PC-9 (cell line): ENCODE measurements around the gene CERCAM. TPM values are rescaled to one million over a fixed set of nuclear protein-coding genes. Genes with fewer than 3 reads are reported as not detected.

Experiments used
- BruUV-seq: library from RNA; stranded (reverse); fragments of 400-500 nt; replicated peaks from 2 replicates; lab custom pipeline; 2021; lab: Mats Ljungman, UMichigan
- CTCF ChIA-PET: fragments of 300-600 bp; sonication (Branson Sonifier 250); formaldehyde crosslinking; loops from one replicate; lab custom pipeline; 2022; ENCODE audit warnings: antibody characterized with exemption; lab: Charles Lee
- POLR2A ChIA-PET: fragments of 300-600 bp; sonication (Branson Sonifier 250); formaldehyde crosslinking; loops from one replicate; lab custom pipeline; 2022; ENCODE audit warnings: antibody characterized with exemption; ENCODE audit not compliant: unreplicated experiment; lab: Charles Lee
- DNase-seq, 2 experiments: peaks; one replicate each; pipeline versions ENCODE4 v3.0.0 to v3.0.0-alpha.2; 2015 to 2022; ENCODE audit warnings: mixed read lengths in 1 of 2
- H2AFZ ChIP-seq: fragments of 200-600 bp; sonication (generic); 2 replicates; pipeline ENCODE4 v1.8.1; 2017; ENCODE audit warnings: antibody characterized with exemption
- H3F3A ChIP-seq: fragments of 200-600 bp; sonication (generic); 2 replicates; pipeline ENCODE4 v1.8.1; 2017; ENCODE audit warnings: antibody characterized with exemption, mild to moderate bottlenecking, low read depth; ENCODE audit not compliant: insufficient read depth
- H3K27ac ChIP-seq: fragments of 200-600 bp; sonication (generic); 2 replicates; pipeline ENCODE4 v1.6.1; 2016; ENCODE audit warnings: mixed run types
- H3K27me3 ChIP-seq: fragments of 200-600 bp; sonication (generic); 2 replicates; pipeline ENCODE4 v1.6.1; 2016; ENCODE audit warnings: low read depth, mixed run types; ENCODE audit not compliant: insufficient read depth
- H3K36me3 ChIP-seq: fragments of 200-600 bp; sonication (generic); 2 replicates; pipeline ENCODE4 v1.6.1; 2016; ENCODE audit warnings: low read depth, mixed run types
- H3K4me1 ChIP-seq: fragments of 200-600 bp; sonication (generic); replicated peaks from 2 replicates; pipeline ENCODE4 v1.6.1; 2016; ENCODE audit warnings: mixed run types; ENCODE audit not compliant: insufficient read depth
- H3K4me2 ChIP-seq: fragments of 200-600 bp; sonication (generic); 2 replicates; pipeline ENCODE4 v1.6.1; 2017; ENCODE audit warnings: mixed run types
- H3K4me3 ChIP-seq: fragments of 200-600 bp; sonication (generic); 2 replicates; pipeline ENCODE4 v1.6.1; 2016; ENCODE audit warnings: mixed run types
- H3K79me2 ChIP-seq: fragments of 200-600 bp; sonication (generic); 2 replicates; pipeline ENCODE4 v1.6.1; 2017; ENCODE audit warnings: low read depth, mixed run types
- H3K9me2 ChIP-seq: fragments of 200-600 bp; sonication (generic); 2 replicates; pipeline ENCODE4 v1.8.1; 2017; ENCODE audit warnings: mild to moderate bottlenecking; ENCODE audit not compliant: insufficient read depth
- H3K9me3 ChIP-seq: fragments of 200-600 bp; sonication (generic); 2 replicates; pipeline ENCODE4 v1.8.1; 2016; ENCODE audit warnings: low read depth; ENCODE audit not compliant: insufficient read depth
- H4K20me1 ChIP-seq: fragments of 200-600 bp; sonication (generic); 2 replicates; pipeline ENCODE4 v1.8.1; 2017; ENCODE audit not compliant: insufficient read depth
- CTCF ChIP-seq: fragments of 200-600 bp; sonication (generic); conservative IDR thresholded peaks from 2 replicates; pipeline ENCODE4 v1.6.1; 2017; ENCODE audit warnings: mixed run types, antibody characterized with exemption, mild to moderate bottlenecking, moderate library complexity
- EZH2 ChIP-seq: fragments of 200-600 bp; sonication (generic); IDR thresholded peaks from 2 replicates; pipeline ENCODE4 v1.8.0; 2017; ENCODE audit warnings: antibody characterized with exemption, low read depth
- intact Hi-C: fragments of 100-400 bp; cut with micrococcal nuclease; formaldehyde crosslinking; loops from one replicate; pipeline ENCODE4 v1.10.0; 2022; ENCODE audit not compliant: unreplicated experiment
- total RNA-seq: library from RNA; stranded (reverse); gene quantifications from 2 replicates; pipeline ENCODE4 v1.2.3, GENCODE V29; 2021

Gene CERCAM
- total RNA-seq, 1 experiment from 2014 or later = 87.2 TPM

- Histone ChIP-seq H3K79me2 (no peaks in the 10 kb centered on the region), H3K9me2 (no peaks in the 10 kb centered on the region), H3K9me3 (no peaks in the 10 kb centered on the region), H3K36me3 (no peaks in the 10 kb centered on the region; the same call in 1 of the 2 replicates), H3K4me2 (no peak overlapping the region), H3K27me3 (no peaks in the 10 kb centered on the region), H4K20me1 (no peaks in the 10 kb centered on the region), H3F3A (no peaks in the 10 kb centered on the region), H2AFZ (no peak overlapping the region), H3K4me3 (no peak overlapping the region), H3K4me1 (no peaks in the 10 kb centered on the region), H3K27ac (no peak overlapping the region)
- no TSS peak for BruUV-seq
- no peak for DNase-seq
- CTCF ChIA-PET = no interaction called here
- TF ChIP-seq CTCF = no peak
- no peak for TF ChIP-seq EZH2
- intact Hi-C loops = no loop called here
- POLR2A ChIA-PET = no interaction called here
Measured at GRCh38 chr9:128482186-128482585, 61.5 kb downstream of the CERCAM start.

- no peak for TF ChIP-seq CTCF
- POLR2A ChIA-PET = no interaction called here
Measured at GRCh38 chr9:128484686-128485413, 64.2 kb downstream of the CERCAM start.

GRCh38 chr9:128485414-128485855, 64.8 kb downstream of the CERCAM start:
- Histone ChIP-seq H3K79me2 (no peaks in the 10 kb centered on the region), H2AFZ (no peak overlapping the region), H3K9me3 (no peaks in the 10 kb centered on the region), H4K20me1 (no peaks in the 10 kb centered on the region), H3K36me3 (peaks cover 6% of the 10 kb centered on the region; the same call in 1 of the 2 replicates), H3K27me3 (no peaks in the 10 kb centered on the region), H3F3A (no peaks in the 10 kb centered on the region), H3K27ac (no peak overlapping the region), H3K4me1 (no peaks in the 10 kb centered on the region), H3K9me2 (no peaks in the 10 kb centered on the region), H3K4me3 (no peak overlapping the region), H3K4me2 (no peak overlapping the region)
- ChIA-PET CTCF (no interaction called here), POLR2A (no interaction called here)
- BruUV-seq = no TSS peak
- intact Hi-C loops = no loop called here
- DNase-seq = no peak
- TF ChIP-seq EZH2 (no peak), CTCF (no peak)

More at GRCh38 chr9:128484686-128485413, 64.2 kb downstream of the CERCAM start:
- Histone ChIP-seq H2AFZ (no peak overlapping the region), H3K36me3 (peaks cover 6% of the 10 kb centered on the region; the same call in 1 of the 2 replicates), H3K4me1 (no peaks in the 10 kb centered on the region), H3K9me2 (no peaks in the 10 kb centered on the region), H4K20me1 (no peaks in the 10 kb centered on the region), H3K9me3 (no peaks in the 10 kb centered on the region), H3F3A (no peaks in the 10 kb centered on the region), H3K27ac (no peak overlapping the region), H3K4me3 (no peak overlapping the region), H3K27me3 (no peaks in the 10 kb centered on the region), H3K79me2 (no peaks in the 10 kb centered on the region), H3K4me2 (no peak overlapping the region)
- no peak for DNase-seq
- CTCF ChIA-PET = no interaction called here
- intact Hi-C loops = no loop called here
- BruUV-seq = no TSS peak
